WI38 (cell line): ENCODE results near the gene PRPF18.
A peak's percentile ranks its signal among the peaks of the same experiment; 100 is the strongest.

Experiments
- H3K4me3 ChIP-seq: 2 replicates; pipeline ENCODE4 v1.5.1; 2011; ENCODE audit warnings: low read depth, mild to moderate bottlenecking, control low read depth, low read length
- TF ChIP-seq, protein P1 (sequence below): IDR thresholded peaks from 2 replicates; pipeline ENCODE4 v1.5.1; 2012; ENCODE audit warnings: low read depth, mild to moderate bottlenecking, control low read depth, low read length

Gene PRPF18

DNA sequence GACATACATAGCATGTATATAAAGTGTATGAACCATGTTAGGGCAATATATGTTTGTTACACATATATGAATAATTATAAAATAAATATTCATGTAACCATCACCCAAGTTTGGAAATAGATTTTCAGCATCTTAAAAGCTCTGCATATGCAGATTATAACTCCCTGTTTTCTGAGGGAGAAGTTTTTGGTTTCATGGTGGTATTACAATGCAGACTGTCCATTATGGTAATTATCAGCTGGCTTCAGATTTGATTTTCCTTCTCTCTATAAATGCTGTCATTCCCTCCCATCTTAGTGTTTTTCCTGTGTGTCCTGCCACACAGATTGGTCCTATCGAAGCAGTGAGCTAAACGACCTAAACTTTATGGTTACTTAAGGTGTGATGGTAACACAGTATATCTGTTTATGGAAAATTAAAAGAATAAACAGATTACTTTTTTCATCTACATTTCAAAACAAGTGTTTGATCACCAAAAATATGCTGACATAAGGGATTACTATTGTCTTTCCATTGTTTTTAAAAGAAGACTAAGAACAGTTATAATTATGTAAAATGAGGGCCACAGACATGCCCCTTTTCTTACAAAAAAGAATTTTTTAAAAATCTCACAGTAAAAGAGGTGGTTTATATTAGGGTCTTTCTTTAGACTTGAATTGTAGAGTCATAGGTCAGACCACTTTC, 17.7 kb downstream of the PRPF18 start:
- TF ChIP-seq, protein P1, sequence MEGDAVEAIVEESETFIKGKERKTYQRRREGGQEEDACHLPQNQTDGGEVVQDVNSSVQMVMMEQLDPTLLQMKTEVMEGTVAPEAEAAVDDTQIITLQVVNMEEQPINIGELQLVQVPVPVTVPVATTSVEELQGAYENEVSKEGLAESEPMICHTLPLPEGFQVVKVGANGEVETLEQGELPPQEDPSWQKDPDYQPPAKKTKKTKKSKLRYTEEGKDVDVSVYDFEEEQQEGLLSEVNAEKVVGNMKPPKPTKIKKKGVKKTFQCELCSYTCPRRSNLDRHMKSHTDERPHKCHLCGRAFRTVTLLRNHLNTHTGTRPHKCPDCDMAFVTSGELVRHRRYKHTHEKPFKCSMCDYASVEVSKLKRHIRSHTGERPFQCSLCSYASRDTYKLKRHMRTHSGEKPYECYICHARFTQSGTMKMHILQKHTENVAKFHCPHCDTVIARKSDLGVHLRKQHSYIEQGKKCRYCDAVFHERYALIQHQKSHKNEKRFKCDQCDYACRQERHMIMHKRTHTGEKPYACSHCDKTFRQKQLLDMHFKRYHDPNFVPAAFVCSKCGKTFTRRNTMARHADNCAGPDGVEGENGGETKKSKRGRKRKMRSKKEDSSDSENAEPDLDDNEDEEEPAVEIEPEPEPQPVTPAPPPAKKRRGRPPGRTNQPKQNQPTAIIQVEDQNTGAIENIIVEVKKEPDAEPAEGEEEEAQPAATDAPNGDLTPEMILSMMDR = no peak
- H3K4me3 ChIP-seq = no peak overlapping the region

DNA sequence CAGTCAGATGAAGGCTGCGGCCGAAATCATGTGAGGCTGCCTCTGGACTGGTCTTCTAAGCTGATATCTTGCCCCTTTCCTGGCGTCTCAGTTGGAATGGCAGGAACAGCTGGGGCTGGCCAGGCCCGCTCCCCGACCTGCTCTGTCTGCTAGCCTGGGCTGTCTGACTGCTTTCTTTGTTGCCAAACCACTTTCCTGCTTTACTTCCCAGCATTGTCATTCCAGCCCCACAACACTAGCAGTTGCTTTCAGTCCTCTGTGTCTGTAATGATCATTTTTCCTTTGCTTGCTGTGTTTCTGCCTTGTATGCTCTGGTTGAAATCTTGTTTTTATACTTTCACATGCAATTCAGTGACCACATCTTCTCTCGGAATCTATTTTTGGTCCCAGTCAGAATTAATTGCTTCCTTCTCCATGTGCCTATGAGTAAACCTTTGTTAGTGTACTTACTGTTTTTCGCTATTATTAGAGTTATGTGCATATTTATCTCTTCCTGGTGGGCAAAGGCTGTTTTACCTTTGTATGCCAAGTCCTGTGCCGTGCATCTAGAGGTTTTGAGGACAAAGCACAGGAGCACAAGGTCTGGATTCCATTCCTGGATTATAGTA, 21.6 kb downstream of the PRPF18 start:
- TF ChIP-seq, protein P1 = no peak
- no peak overlapping the region for H3K4me3 ChIP-seq

DNA sequence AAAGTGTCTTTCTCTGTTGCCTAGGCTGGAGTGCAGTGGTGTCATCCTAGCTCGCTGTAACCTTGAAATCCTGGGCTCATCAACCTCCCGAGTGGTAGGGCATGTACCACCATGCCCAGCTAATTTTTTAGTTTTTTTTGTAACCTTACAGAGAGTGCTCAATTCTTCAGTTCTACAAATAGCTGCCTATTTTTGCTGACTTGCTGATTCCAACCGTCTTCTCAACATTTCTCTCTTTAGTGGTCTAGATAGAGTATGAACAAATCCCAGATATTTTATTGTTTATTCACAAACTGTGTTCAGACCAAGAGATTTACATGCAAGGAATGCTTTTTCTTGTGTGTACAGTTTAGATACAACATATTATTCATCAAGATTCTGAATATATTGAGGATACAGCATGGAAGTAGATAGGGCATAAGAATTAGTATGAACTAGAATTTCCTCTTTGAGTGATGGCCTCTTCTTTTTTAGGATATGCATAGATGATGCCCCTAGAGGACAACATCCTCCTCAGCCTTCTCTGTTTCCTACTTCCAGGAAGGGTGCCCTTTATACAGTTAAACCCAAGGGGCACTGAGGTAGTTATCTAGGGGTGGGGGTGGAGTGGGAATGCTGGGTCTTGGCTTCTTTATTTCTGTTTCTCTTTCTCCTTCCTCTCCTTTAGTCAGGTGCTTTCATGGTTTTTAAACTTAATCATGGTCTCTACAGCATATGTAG, 26.0 kb downstream of the PRPF18 start:
- TF ChIP-seq, protein P1 = no peak
- no peak overlapping the region for H3K4me3 ChIP-seq

DNA sequence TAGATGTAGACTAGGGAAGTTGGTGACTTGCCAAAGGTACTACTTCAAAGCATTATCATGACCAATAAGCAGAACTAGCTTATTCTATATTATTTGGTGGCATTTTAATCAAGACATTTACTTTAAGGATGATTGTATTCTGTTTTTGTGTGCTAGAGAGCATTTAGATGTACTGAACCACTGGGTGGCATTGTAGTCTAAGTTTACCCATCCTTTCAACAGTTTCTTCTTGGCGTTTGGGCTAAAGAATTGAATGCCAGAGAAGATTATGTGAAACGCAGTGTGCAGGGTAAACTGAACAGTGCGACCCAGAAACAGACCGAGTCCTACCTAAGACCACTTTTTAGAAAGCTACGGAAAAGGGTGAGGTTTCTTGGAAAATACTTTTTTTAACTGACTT, 26.8 kb downstream of the PRPF18 start:
- TF ChIP-seq, protein P1 = peak; percentile 27; the same call in 1 of the 2 replicates
- no peak overlapping the region for H3K4me3 ChIP-seq

DNA sequence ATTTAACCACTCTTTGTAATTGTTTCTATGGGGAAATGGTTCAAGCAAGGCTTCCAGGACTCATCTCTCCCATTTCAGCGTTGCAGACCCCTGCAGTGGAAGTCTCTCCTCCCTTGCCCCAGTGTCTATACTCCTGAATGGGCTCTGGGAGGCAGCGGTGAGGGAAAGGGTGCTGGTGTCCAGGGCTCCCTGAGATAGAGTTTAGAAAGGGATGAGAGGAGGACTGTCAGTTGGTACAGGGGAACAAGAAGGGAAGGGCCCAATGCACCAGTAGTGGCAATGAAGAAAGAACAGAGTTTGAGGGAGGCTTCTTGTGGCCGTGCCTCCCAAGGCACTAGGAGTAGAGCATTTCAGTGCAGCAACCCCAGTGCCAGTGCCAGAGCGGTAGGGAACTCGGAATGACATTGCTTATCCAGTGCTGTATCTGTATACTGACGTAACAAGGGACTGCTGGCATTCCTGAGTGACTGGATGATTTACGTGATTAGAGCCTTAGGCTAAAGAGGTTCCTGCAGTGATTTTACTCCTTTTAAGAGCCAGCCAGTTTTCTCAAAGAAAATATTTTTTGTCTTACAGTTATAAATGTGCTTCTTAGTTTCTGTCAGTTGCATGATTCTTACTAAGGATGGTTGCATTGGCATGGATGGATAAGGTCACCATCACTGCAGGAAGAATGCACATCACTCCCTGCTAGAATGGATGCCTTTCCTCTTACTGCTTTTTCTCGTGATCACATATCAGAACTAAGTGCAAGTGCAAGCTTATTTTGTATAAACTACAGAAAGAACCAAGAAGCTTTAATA, 28.0 kb downstream of the PRPF18 start:
- TF ChIP-seq, protein P1 = no peak

DNA sequence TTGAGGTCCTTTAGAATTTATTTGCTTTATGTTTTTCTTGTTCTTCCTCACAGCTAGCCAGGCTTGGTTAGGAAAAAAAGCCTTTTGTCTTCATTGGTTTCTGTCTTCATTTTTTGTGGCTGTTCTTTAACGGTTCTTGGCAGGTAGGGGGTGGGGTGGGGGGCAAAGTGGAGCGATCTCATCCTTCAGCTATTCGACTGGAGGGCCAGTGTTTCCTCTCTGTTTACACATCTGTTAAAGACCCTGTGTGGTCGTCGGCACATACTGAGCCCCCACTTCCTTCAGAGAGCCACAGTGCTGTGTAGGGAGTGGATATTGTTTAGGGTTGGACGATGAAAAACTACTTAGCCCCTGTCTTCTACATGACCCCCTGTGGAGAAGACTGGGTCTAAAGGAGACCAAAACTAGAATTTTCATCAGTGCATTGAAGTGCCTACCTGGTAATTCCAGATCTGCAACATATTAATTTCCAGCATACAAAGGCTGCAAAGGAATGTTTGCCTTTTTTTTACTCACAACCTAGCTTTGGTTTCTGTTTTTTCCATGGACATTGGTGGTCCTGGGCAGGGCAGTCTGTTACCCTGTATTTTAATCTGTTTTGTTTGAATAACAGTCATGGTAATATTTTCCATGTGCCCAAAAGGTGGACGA, 29.0 kb downstream of the PRPF18 start:
- TF ChIP-seq, protein P1 = no peak
- no peak overlapping the region for H3K4me3 ChIP-seq

More for the DNA sequence above, 28.0 kb downstream of the PRPF18 start:
- no peak overlapping the region for H3K4me3 ChIP-seq
